GM12878 (cell line): Measurements from ENCODE around the gene GABBR2. TPM values are rescaled to one million over a fixed set of nuclear protein-coding genes. Genes with fewer than 3 reads are reported as not detected.

Experiments used
- ATAC-seq: fragments of 200-7000 bp; cut with Tn5 transposase; 3 replicates; pipeline ENCODE4 v1.9.1; 2020; ENCODE audit warnings: mild to moderate bottlenecking, moderate library complexity
- BruUV-seq: library from RNA; stranded (reverse); fragments of 400-500 nt; replicated peaks from 2 replicates; lab custom pipeline; 2021; lab: Mats Ljungman, UMichigan
- CTCF ChIA-PET: fragments of 300-600 bp; sonication (Branson Sonifier 250); formaldehyde crosslinking; extraction: SDS; loops from one replicate; lab custom pipeline; 2021; ENCODE audit warnings: inconsistent platforms; lab: Yijun Ruan, JAX
- POLR2A ChIA-PET: fragments of 350-600 bp; formaldehyde crosslinking; extraction: SDS; loops from one replicate; lab custom pipeline; 2021; ENCODE audit warnings: inconsistent platforms; lab: Charles Lee
- RAD21 ChIA-PET: fragments of 300-600 bp; sonication (Branson Sonifier 250); formaldehyde crosslinking; loops from one replicate; lab custom pipeline; 2023; ENCODE audit warnings: antibody characterized with exemption; ENCODE audit not compliant: unreplicated experiment; lab: Charles Lee
- SMC1A ChIA-PET: fragments of 300-600 bp; sonication (Branson Sonifier 250); formaldehyde crosslinking; loops from one replicate; lab custom pipeline; 2023; ENCODE audit not compliant: unreplicated experiment, uncharacterized antibody; lab: Charles Lee
- DNase-seq: peaks from one replicate; pipeline ENCODE4 v3.0.0-alpha.2; 2011; ENCODE audit warnings: low read depth, low spot score
- FAIRE-seq: peaks from 3 replicates; lab custom pipeline; 2011; peaks lifted over from hg19 to GRCh38; lab: Jason Lieb, UNC
- H2AFZ ChIP-seq: 2 replicates; pipeline ENCODE4 v1.6.0; 2011; ENCODE audit warnings: low read depth, low read length, control low read depth; ENCODE audit not compliant: control insufficient read depth
- H3K27ac ChIP-seq: 2 replicates; pipeline ENCODE4 v1.5.1; 2011; ENCODE audit warnings: control low read depth; ENCODE audit not compliant: control insufficient read depth, insufficient read depth
- H3K27me3 ChIP-seq, 2 experiments: replicated peaks in 1 of 2; 2 replicates each; pipeline versions ENCODE4 v1.6.0 to v1.6.1; 2011; ENCODE audit warnings: low read length in 1 of 2; ENCODE audit not compliant: control insufficient read depth in 2 of 2, insufficient read depth in 2 of 2
- H3K36me3 ChIP-seq, 2 experiments: 2 replicates each; pipeline ENCODE4 v1.5.1; 2011; ENCODE audit warnings: low read length in 1 of 2; ENCODE audit not compliant: control insufficient read depth in 2 of 2, insufficient read depth in 2 of 2
- H3K4me1 ChIP-seq: 2 replicates; pipeline ENCODE4 v1.6.1; 2011; ENCODE audit warnings: mild to moderate bottlenecking, low read length, moderate library complexity, mixed read lengths; ENCODE audit not compliant: control insufficient read depth, insufficient read depth
- H3K4me2 ChIP-seq: 2 replicates; pipeline ENCODE4 v1.6.0; 2011; ENCODE audit warnings: control low read depth; ENCODE audit not compliant: control insufficient read depth, insufficient read depth
- H3K4me3 ChIP-seq: fragments of 200-600 bp; sonication (generic); 2 replicates; pipeline ENCODE4 v1.5.1; 2016
- H3K79me2 ChIP-seq: 2 replicates; pipeline ENCODE4 v1.6.0; 2011; ENCODE audit warnings: low read length; ENCODE audit not compliant: control insufficient read depth, insufficient read depth
- H3K9ac ChIP-seq: 2 replicates; pipeline ENCODE4 v1.8.0; 2011; ENCODE audit warnings: low read length, control low read depth, mixed read lengths; ENCODE audit not compliant: control insufficient read depth, insufficient read depth
- H3K9me3 ChIP-seq: replicated peaks from 3 replicates; pipeline ENCODE4 v1.5.1; 2011; ENCODE audit warnings: mild to moderate bottlenecking, low read length; ENCODE audit not compliant: control insufficient read depth, insufficient read depth
- H4K20me1 ChIP-seq: 2 replicates; pipeline ENCODE4 v1.6.0; 2011; ENCODE audit not compliant: control insufficient read depth, insufficient read depth
- CEBPB ChIP-seq, 2 experiments: fragments of 150-350 bp in 1 of 2; IDR thresholded peaks; 2 replicates each; pipeline ENCODE4 v1.6.1; 2012 to 2014; ENCODE audit warnings: low read depth in 2 of 2, low read length in 2 of 2, borderline replicate concordance in 1 of 2, inconsistent platforms in 1 of 2
- CHD2 ChIP-seq: IDR thresholded peaks from 2 replicates; pipeline ENCODE4 v1.6.1; 2011; ENCODE audit warnings: low read depth, low read length, improper control_type of control experiment, borderline replicate concordance
- GATAD2B ChIP-seq: fragments of 450-650 bp; conservative IDR thresholded peaks from 2 replicates; pipeline ENCODE4 v1.6.1; 2017; ENCODE audit warnings: low read depth, mild to moderate bottlenecking, moderate library complexity
- JUNB ChIP-seq: IDR thresholded peaks from 2 replicates; pipeline ENCODE4 v1.6.1; 2016; ENCODE audit warnings: antibody characterized with exemption, mild to moderate bottlenecking
- MYC ChIP-seq: IDR thresholded peaks from 2 replicates; pipeline ENCODE4 v1.6.1; 2011; ENCODE audit warnings: mild to moderate bottlenecking, low read length, moderate library complexity, inconsistent platforms; ENCODE audit not compliant: insufficient read depth, insufficient replicate concordance, insufficient read length, severe bottlenecking
- NR2F1 ChIP-seq: fragments of 450-650 bp; conservative IDR thresholded peaks from 2 replicates; pipeline ENCODE4 v1.6.1; 2017; ENCODE audit warnings: mild to moderate bottlenecking
- NRF1 ChIP-seq: conservative IDR thresholded peaks from 2 replicates; pipeline ENCODE4 v1.6.1; 2011; ENCODE audit warnings: mild to moderate bottlenecking, low read depth, low read length, improper control_type of control experiment
- PAX8 ChIP-seq: fragments of 450-650 bp; IDR thresholded peaks from 2 replicates; pipeline ENCODE4 v1.6.1; 2017; ENCODE audit warnings: mild to moderate bottlenecking, moderate library complexity
- POLR2AphosphoS5 ChIP-seq: IDR thresholded peaks from 2 replicates; pipeline ENCODE4 v1.6.1; 2011; ENCODE audit warnings: mild to moderate bottlenecking, low read length, inconsistent platforms
- RFX5 ChIP-seq: IDR thresholded peaks from 2 replicates; pipeline ENCODE4 v1.6.1; 2011; ENCODE audit warnings: low read depth, low read length, improper control_type of control experiment
- SIN3A ChIP-seq: IDR thresholded peaks from 2 replicates; pipeline ENCODE4 v1.6.1; 2012; ENCODE audit warnings: low read depth, low read length, improper control_type of control experiment
- SMAD5 ChIP-seq: IDR thresholded peaks from 2 replicates; pipeline ENCODE4 v1.6.1; 2016; ENCODE audit warnings: antibody characterized with exemption, low read depth
- SMC3 ChIP-seq: IDR thresholded peaks from 2 replicates; pipeline ENCODE4 v1.6.1; 2011; ENCODE audit warnings: low read length, improper control_type of control experiment, borderline replicate concordance
- TCF7 ChIP-seq: IDR thresholded peaks from 2 replicates; pipeline ENCODE4 v1.6.1; 2014; ENCODE audit warnings: antibody characterized with exemption, borderline replicate concordance
- ZSCAN29 ChIP-seq: fragments of 450-650 bp; IDR thresholded peaks from 2 replicates; pipeline ENCODE4 v1.6.1; 2017; ENCODE audit warnings: mild to moderate bottlenecking, moderate library complexity
- WGBS: methylation state at CpG from one replicate; pipeline ENCODE4 v1.1.6; 2016; ENCODE audit warnings: low lambda C conversion rate; ENCODE audit not compliant: insufficient replicate concordance, insufficient coverage; ENCODE audit errors: missing lambda C conversion rate; 5-methylcytosine and 5-hydroxymethylcytosine counted together
- in situ Hi-C: fragments of 300-500 bp; cut with MboI; formaldehyde crosslinking; loops from 9 replicates; pipeline ENCODE4 v1.14.3; 2018; ENCODE audit warnings: mixed read lengths
- intact Hi-C: fragments of 100-400 bp; cut with micrococcal nuclease; formaldehyde crosslinking; loops from one replicate; pipeline ENCODE4 v1.14.2; 2022; ENCODE audit not compliant: unreplicated experiment
- polyA plus RNA-seq, 11 experiments: library from polyadenylated mRNA; depleted of rRNA in 4 of 11; unstranded in 6 of 11; stranded (reverse) in 5 of 11; fragments of >200 nt; fragmentation: Nextera tagmentation in 4 of 11; fragmentation: Illumina TruSeq in 1 of 11; extraction: Ambion mirVana in 4 of 11; extraction: Trizol in 1 of 11; gene quantifications; 1 replicate in 1 of 11; 2 replicates in 10 of 11; pipeline versions ENCODE4 v1.2.1 to v1.2.3, GENCODE V29; 2011 to 2016; ENCODE audit warnings: inconsistent platforms in 2 of 11, missing spikeins in 2 of 11, low read depth in 1 of 11
- total RNA-seq, 4 experiments: library from RNA; depleted of rRNA in 3 of 4; stranded (reverse); fragments of >200 nt in 3 of 4; fragmentation: Illumina TruSeq in 1 of 4; extraction: Trizol in 1 of 4; gene quantifications; 2 replicates each; pipeline versions ENCODE4 v1.2.1 to v1.2.3, GENCODE V29; 2013 to 2021
- TF ChIP-seq, protein P1 (sequence below): fragments of 450-650 bp; IDR thresholded peaks from 2 replicates; pipeline ENCODE4 v1.6.1; 2017; ENCODE audit warnings: mild to moderate bottlenecking, moderate library complexity
- TF ChIP-seq, protein P2 (sequence below): fragments of 450-650 bp; IDR thresholded peaks from 2 replicates; pipeline ENCODE4 v1.6.1; 2016; ENCODE audit warnings: mild to moderate bottlenecking
- TF ChIP-seq, protein P3 (sequence below): IDR thresholded peaks from 2 replicates; pipeline ENCODE4 v1.6.1; 2012; ENCODE audit warnings: low read depth, low read length, improper control_type of control experiment

GABBR2 gene
- total and polyA plus RNA-seq, 10 of the 15 experiments (the other 5 are each of a cell fraction or from before 2014, with no cell fraction given), result 0.02 to 2.2 (median 0.06) TPM; not detected in 2

DNA sequence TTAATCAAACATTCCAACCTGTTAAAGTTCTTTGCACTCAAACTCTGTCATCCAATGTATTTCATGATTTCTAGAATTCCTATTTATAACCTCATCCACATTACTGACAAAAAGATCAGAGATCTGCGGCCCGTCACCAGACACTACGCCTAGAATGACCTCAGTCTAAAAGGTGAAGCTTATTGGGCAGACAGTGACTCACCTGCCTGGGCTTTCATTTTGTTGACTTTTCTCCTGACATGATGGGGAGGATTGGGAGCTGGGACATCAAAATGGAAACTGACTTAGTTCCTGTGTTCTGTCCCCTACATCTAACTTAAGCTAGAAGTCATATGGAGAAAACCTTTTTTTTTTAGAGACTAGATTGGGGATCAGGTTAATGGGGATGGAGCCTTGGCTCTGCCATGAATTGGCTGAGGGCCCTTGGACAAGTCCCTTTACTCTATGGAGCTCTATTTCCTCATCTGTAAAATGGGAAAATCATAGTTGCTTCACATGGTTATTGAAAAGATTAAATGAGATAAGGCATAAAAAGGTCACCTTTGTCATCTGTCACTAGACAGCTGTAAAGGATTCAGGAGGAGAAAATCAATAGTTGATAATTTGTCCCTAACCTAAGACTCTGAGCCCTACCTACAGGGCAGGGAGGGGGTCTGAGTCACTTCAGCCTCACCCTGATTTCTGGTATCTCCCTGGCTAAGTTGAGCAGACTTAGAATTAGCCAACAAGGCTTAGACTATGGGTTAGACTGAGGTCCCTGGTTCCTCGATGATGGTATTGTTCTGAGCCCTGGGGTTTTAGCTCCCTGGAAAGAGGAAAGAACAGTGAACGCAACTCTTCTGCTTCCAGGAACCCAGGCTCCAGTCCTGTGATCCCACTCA, 228.5 kb downstream of the GABBR2 start:
- intact Hi-C loops (no loop called here), in situ Hi-C loops (no loop called here)
- ATAC-seq (no peak), FAIRE-seq (no peak), DNase-seq (no peak)
- ChIA-PET CTCF (no interaction called here), SMC1A (no interaction called here), RAD21 (no interaction called here), POLR2A (interaction anchor here (0.6 kb wide), 1 partner anchor 1439 kb away, joined by 4 read pairs; no protein-coding TSS in a partner anchor)
- Histone ChIP-seq H3K4me3 (no peak overlapping the region), H3K79me2 (no peaks in the 10 kb centered on the region), H3K9me3 (no peaks in the 10 kb centered on the region), H3K36me3 (no peaks in the 10 kb centered on the region), H3K9ac (no peak overlapping the region), H3K27ac (no peak overlapping the region), H3K4me2 (no peak overlapping the region), H3K4me1 (no peaks in the 10 kb centered on the region), H4K20me1 (no peaks in the 10 kb centered on the region), H2AFZ (no peak overlapping the region), H3K27me3 (peaks cover 0 to 1% of the 10 kb centered on the region in 2 experiments; a peak in 1 of 4 replicates)
- no TSS peak for BruUV-seq
- 58% methylated on average over 5 of the region's 5 CpGs for WGBS
- TF ChIP-seq NR2F1 (no peak), JUNB (no peak), GATAD2B (no peak), PAX8 (no peak), TCF7 (no peak), RFX5 (no peak), MYC (no peak), ZSCAN29 (no peak), POLR2AphosphoS5 (no peak), SMAD5 (no peak), NRF1 (no peak), SMC3 (no peak), SIN3A (no peak), CEBPB (IDR thresholded peaks at IDR 0.05; ENCODE audit: borderline replicate concordance in 1 of 2, low read depth in 2 of 2, low read length in 2 of 2) (no peak), CHD2 (no peak)
- TF ChIP-seq, protein P1, sequence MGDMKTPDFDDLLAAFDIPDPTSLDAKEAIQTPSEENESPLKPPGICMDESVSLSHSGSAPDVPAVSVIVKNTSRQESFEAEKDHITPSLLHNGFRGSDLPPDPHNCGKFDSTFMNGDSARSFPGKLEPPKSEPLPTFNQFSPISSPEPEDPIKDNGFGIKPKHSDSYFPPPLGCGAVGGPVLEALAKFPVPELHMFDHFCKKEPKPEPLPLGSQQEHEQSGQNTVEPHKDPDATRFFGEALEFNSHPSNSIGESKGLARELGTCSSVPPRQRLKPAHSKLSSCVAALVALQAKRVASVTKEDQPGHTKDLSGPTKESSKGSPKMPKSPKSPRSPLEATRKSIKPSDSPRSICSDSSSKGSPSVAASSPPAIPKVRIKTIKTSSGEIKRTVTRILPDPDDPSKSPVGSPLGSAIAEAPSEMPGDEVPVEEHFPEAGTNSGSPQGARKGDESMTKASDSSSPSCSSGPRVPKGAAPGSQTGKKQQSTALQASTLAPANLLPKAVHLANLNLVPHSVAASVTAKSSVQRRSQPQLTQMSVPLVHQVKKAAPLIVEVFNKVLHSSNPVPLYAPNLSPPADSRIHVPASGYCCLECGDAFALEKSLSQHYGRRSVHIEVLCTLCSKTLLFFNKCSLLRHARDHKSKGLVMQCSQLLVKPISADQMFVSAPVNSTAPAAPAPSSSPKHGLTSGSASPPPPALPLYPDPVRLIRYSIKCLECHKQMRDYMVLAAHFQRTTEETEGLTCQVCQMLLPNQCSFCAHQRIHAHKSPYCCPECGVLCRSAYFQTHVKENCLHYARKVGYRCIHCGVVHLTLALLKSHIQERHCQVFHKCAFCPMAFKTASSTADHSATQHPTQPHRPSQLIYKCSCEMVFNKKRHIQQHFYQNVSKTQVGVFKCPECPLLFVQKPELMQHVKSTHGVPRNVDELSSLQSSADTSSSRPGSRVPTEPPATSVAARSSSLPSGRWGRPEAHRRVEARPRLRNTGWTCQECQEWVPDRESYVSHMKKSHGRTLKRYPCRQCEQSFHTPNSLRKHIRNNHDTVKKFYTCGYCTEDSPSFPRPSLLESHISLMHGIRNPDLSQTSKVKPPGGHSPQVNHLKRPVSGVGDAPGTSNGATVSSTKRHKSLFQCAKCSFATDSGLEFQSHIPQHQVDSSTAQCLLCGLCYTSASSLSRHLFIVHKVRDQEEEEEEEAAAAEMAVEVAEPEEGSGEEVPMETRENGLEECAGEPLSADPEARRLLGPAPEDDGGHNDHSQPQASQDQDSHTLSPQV, result no peak
- TF ChIP-seq, protein P2, sequence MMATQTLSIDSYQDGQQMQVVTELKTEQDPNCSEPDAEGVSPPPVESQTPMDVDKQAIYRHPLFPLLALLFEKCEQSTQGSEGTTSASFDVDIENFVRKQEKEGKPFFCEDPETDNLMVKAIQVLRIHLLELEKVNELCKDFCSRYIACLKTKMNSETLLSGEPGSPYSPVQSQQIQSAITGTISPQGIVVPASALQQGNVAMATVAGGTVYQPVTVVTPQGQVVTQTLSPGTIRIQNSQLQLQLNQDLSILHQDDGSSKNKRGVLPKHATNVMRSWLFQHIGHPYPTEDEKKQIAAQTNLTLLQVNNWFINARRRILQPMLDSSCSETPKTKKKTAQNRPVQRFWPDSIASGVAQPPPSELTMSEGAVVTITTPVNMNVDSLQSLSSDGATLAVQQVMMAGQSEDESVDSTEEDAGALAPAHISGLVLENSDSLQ, result no peak
- TF ChIP-seq, protein P3, sequence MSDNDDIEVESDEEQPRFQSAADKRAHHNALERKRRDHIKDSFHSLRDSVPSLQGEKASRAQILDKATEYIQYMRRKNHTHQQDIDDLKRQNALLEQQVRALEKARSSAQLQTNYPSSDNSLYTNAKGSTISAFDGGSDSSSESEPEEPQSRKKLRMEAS, result no peak
